SK-N-MC (cell line): ENCODE data around the gene FTCD.

Source experiments
- EZH2 ChIP-seq: fragments of 200-600 bp; sonication (generic); IDR thresholded peaks from one replicate; pipeline ENCODE4 v1.6.1; 2017; ENCODE audit warnings: antibody characterized with exemption
- POLR2AphosphoS5 ChIP-seq: IDR thresholded peaks from 2 replicates; pipeline ENCODE4 v1.6.1; 2012; ENCODE audit warnings: mild to moderate bottlenecking, low read depth, low read length, borderline replicate concordance

GRCh38 chr21:46171585-46171984, 16.2 kb upstream of the FTCD start:
- TF ChIP-seq POLR2AphosphoS5 (no peak), EZH2 (no peak)
